HEK293 (cell line): Measurements from ENCODE around the gene SCNN1A.

Source experiments
- ELK4 ChIP-seq: IDR thresholded peaks from 2 replicates; pipeline ENCODE4 v1.6.1; 2011; ENCODE audit warnings: mild to moderate bottlenecking, low read depth, low read length, borderline replicate concordance
- GLIS1 ChIP-seq: fragments of 450-650 bp; formaldehyde crosslinking; IDR thresholded peaks from 2 replicates; pipeline ENCODE4 v1.5.1; 2016; ENCODE audit warnings: missing biosample characterization, missing genetic modification characterization
- HOXA7 ChIP-seq: sonication (generic); formaldehyde crosslinking; IDR thresholded peaks from 2 replicates; pipeline ENCODE4 v1.8.1; 2022; ENCODE audit warnings: missing genetic modification reagents, borderline replicate concordance
- IKZF3 ChIP-seq: fragments of 450-650 bp; IDR thresholded peaks from 2 replicates; pipeline ENCODE4 v1.5.0; 2018; ENCODE audit warnings: missing biosample characterization, mild to moderate bottlenecking, missing genetic modification characterization, moderate library complexity
- KLF1 ChIP-seq: fragments of 450-650 bp; formaldehyde crosslinking; IDR thresholded peaks from 2 replicates; pipeline ENCODE4 v1.5.1; 2016; ENCODE audit warnings: missing biosample characterization, missing genetic modification characterization
- OSR2 ChIP-seq: fragments of 450-650 bp; formaldehyde crosslinking; IDR thresholded peaks from 2 replicates; pipeline ENCODE4 v1.5.1; 2016; ENCODE audit warnings: missing biosample characterization, missing genetic modification characterization
- PBX3 ChIP-seq: sonication (generic); formaldehyde crosslinking; IDR thresholded peaks from 2 replicates; pipeline ENCODE4 v1.8.1; 2022; ENCODE audit warnings: mild to moderate bottlenecking, moderate library complexity, missing genetic modification reagents
- SP2 ChIP-seq: fragments of 450-650 bp; formaldehyde crosslinking; IDR thresholded peaks from 2 replicates; pipeline ENCODE4 v1.5.1; 2016; ENCODE audit warnings: missing biosample characterization, missing genetic modification characterization
- SP3 ChIP-seq: fragments of 450-650 bp; formaldehyde crosslinking; IDR thresholded peaks from 2 replicates; pipeline ENCODE4 v1.5.1; 2016; ENCODE audit warnings: missing biosample characterization, missing genetic modification characterization
- SP7 ChIP-seq: fragments of 450-650 bp; formaldehyde crosslinking; IDR thresholded peaks from 2 replicates; pipeline ENCODE4 v1.5.1; 2016; ENCODE audit warnings: missing biosample characterization, missing genetic modification characterization
- TCF7L2 ChIP-seq: IDR thresholded peaks from 2 replicates; pipeline ENCODE4 v1.6.1; 2011; ENCODE audit warnings: low read depth, mild to moderate bottlenecking, inconsistent platforms, low read length, moderate library complexity, borderline replicate concordance
- ZBTB20 ChIP-seq: fragments of 450-650 bp; formaldehyde crosslinking; IDR thresholded peaks from 2 replicates; pipeline ENCODE4 v1.5.1; 2016; ENCODE audit warnings: missing biosample characterization, missing genetic modification characterization
- ZEB2 ChIP-seq: fragments of 450-650 bp; formaldehyde crosslinking; IDR thresholded peaks from 2 replicates; pipeline ENCODE4 v1.5.1; 2016; ENCODE audit warnings: missing biosample characterization, missing genetic modification characterization
- ZFP3 ChIP-seq: fragments of 450-650 bp; formaldehyde crosslinking; IDR thresholded peaks from 2 replicates; pipeline ENCODE4 v1.5.1; 2016; ENCODE audit warnings: low read depth, missing biosample characterization, missing genetic modification characterization
- ZFP37 ChIP-seq: fragments of 450-650 bp; formaldehyde crosslinking; IDR thresholded peaks from 2 replicates; pipeline ENCODE4 v1.5.1; 2016; ENCODE audit warnings: missing biosample characterization, missing genetic modification characterization
- ZNF18 ChIP-seq: fragments of 450-650 bp; formaldehyde crosslinking; IDR thresholded peaks from 2 replicates; pipeline ENCODE4 v1.5.1; 2016; ENCODE audit warnings: missing biosample characterization, missing genetic modification characterization
- ZNF423 ChIP-seq: fragments of 450-650 bp; formaldehyde crosslinking; IDR thresholded peaks from 2 replicates; pipeline ENCODE4 v1.5.1; 2016; ENCODE audit warnings: missing biosample characterization, missing genetic modification characterization
- ZNF488 ChIP-seq: fragments of 450-650 bp; formaldehyde crosslinking; IDR thresholded peaks from 2 replicates; pipeline ENCODE4 v1.5.1; 2016; ENCODE audit warnings: missing biosample characterization, missing genetic modification characterization
- ZNF518A ChIP-seq: fragments of 450-650 bp; formaldehyde crosslinking; conservative IDR thresholded peaks from 2 replicates; pipeline ENCODE4 v1.5.1; 2016; ENCODE audit warnings: low read depth, missing biosample characterization, missing genetic modification characterization
- ZNF747 ChIP-seq: fragments of 450-650 bp; formaldehyde crosslinking; IDR thresholded peaks from 2 replicates; pipeline ENCODE4 v1.5.1; 2016; ENCODE audit warnings: missing biosample characterization, missing genetic modification characterization
- ZSCAN30 ChIP-seq: fragments of 450-650 bp; IDR thresholded peaks from 2 replicates; pipeline ENCODE4 v1.5.1; 2018; ENCODE audit warnings: missing biosample characterization, mild to moderate bottlenecking, missing genetic modification characterization, moderate library complexity
- ZSCAN4 ChIP-seq: fragments of 450-650 bp; formaldehyde crosslinking; IDR thresholded peaks from 2 replicates; pipeline ENCODE4 v1.5.1; 2017; ENCODE audit warnings: missing biosample characterization, missing genetic modification characterization

Gene SCNN1A

GRCh38 chr12:6372403-6373003, 2.9 kb downstream of the SCNN1A start (continued):
- TF ChIP-seq ZSCAN4 (tag by site-specific recombination) (no peak), ZNF518A (tag by site-specific recombination) (no peak), ZBTB20 (tag by site-specific recombination) (peak; percentile 22; the same call in 1 of the 2 replicates), ZNF18 (tag by site-specific recombination) (no peak), ZEB2 (tag by site-specific recombination) (peak; percentile 52; the same call in 1 of the 2 replicates), PBX3 (CRISPR knock-in tag) (no peak), TCF7L2 (no peak), ZNF488 (tag by site-specific recombination) (no peak), IKZF3 (tag by site-specific recombination) (no peak), ZNF423 (no peak), GLIS1 (tag by site-specific recombination) (0 out of 2 replicates have a peak, but pooled peaks have one; percentile 34), SP7 (tag by site-specific recombination) (peak; percentile 86), OSR2 (tag by site-specific recombination) (peak; percentile 35; the same call in 1 of the 2 replicates), KLF1 (tag by site-specific recombination) (peak; percentile 29; the same call in 1 of the 2 replicates), HOXA7 (no peak), SP3 (tag by site-specific recombination) (peak; percentile 63), ELK4 (no peak), ZSCAN30 (tag by site-specific recombination) (no peak), SP2 (tag by site-specific recombination) (peak; percentile 58; the same call in 1 of the 2 replicates), ZFP3 (no peak), ZNF747 (tag by site-specific recombination) (no peak), ZFP37 (no peak)
